IMR-90 (cell line): ENCODE measurements around the gene NUP210. TPM values are rescaled to one million over a fixed set of nuclear protein-coding genes. Genes with fewer than 3 reads are reported as not detected.

Source experiments
- ATAC-seq: fragments of 200-7000 bp; cut with Tn5 transposase; 2 replicates; pipeline ENCODE4 v1.9.1; 2020; ENCODE audit warnings: low read depth, mild to moderate bottlenecking, moderate library complexity
- BruUV-seq: library from RNA; stranded (reverse); fragments of 400-500 nt; replicated peaks from 2 replicates; lab custom pipeline; 2021; lab: Mats Ljungman, UMichigan
- CTCF ChIA-PET: fragments of 300-600 bp; formaldehyde crosslinking; extraction: SDS; loops from one replicate; lab custom pipeline; 2021; ENCODE audit warnings: antibody characterized with exemption; lab: Yijun Ruan, JAX
- POLR2A ChIA-PET: fragments of 300-600 bp; sonication (Branson Sonifier 250); formaldehyde crosslinking; loops from one replicate; lab custom pipeline; 2022; ENCODE audit warnings: antibody characterized with exemption; ENCODE audit not compliant: unreplicated experiment; lab: Charles Lee
- DNase-seq: peaks from one replicate; pipeline ENCODE4 v3.0.0; 2013
- H2AFZ ChIP-seq: replicated peaks from 2 replicates; pipeline ENCODE3; 2013; ENCODE audit warnings: low read length, mild to moderate bottlenecking; ENCODE audit not compliant: poor library complexity
- H2AK5ac ChIP-seq: 2 replicates; pipeline ENCODE4 v1.6.1; 2013; ENCODE audit warnings: low read depth, low read length, inconsistent platforms
- H2AK9ac ChIP-seq: replicated peaks from 2 replicates; pipeline ENCODE3; 2013; ENCODE audit warnings: mild to moderate bottlenecking, low read depth, low read length, moderate library complexity; ENCODE audit not compliant: poor library complexity
- H2BK120ac ChIP-seq: 2 replicates; pipeline ENCODE4 v1.6.1; 2013; ENCODE audit warnings: low read depth, low read length, inconsistent platforms
- H2BK15ac ChIP-seq: 3 replicates; pipeline ENCODE4 v1.6.1; 2013; ENCODE audit warnings: low read depth, low read length, inconsistent platforms
- H2BK20ac ChIP-seq: 2 replicates; pipeline ENCODE4 v1.6.1; 2013; ENCODE audit warnings: low read depth, mild to moderate bottlenecking, inconsistent platforms, low read length, moderate library complexity
- H2BK5ac ChIP-seq: 2 replicates; pipeline ENCODE4 v1.6.1; 2013; ENCODE audit warnings: mild to moderate bottlenecking, low read depth, low read length, inconsistent platforms; ENCODE audit not compliant: poor library complexity, severe bottlenecking
- H3K14ac ChIP-seq: replicated peaks from 2 replicates; pipeline ENCODE4 v1.6.1; 2013; ENCODE audit warnings: low read depth, low read length, inconsistent platforms
- H3K18ac ChIP-seq: 2 replicates; pipeline ENCODE4 v1.6.1; 2013; ENCODE audit warnings: low read depth, low read length, control low read depth
- H3K23ac ChIP-seq: 2 replicates; pipeline ENCODE4 v1.6.1; 2013; ENCODE audit warnings: low read depth, low read length, inconsistent platforms
- H3K27ac ChIP-seq: 2 replicates; pipeline ENCODE4 v1.5.1; 2013; ENCODE audit warnings: mild to moderate bottlenecking, control low read depth, low read length; ENCODE audit not compliant: insufficient read depth
- H3K27me3 ChIP-seq: 2 replicates; pipeline ENCODE4 v1.6.1; 2013; ENCODE audit warnings: low read length; ENCODE audit not compliant: control insufficient read depth, insufficient read depth
- H3K36me3 ChIP-seq: 2 replicates; pipeline ENCODE4 v1.6.1; 2013; ENCODE audit warnings: low read length, mixed read lengths; ENCODE audit not compliant: control insufficient read depth, insufficient read depth
- H3K4ac ChIP-seq: 2 replicates; pipeline ENCODE4 v1.6.1; 2013; ENCODE audit warnings: low read depth, low read length, inconsistent platforms
- H3K4me1 ChIP-seq: 2 replicates; pipeline ENCODE4 v1.6.1; 2013; ENCODE audit warnings: low read length, mixed read lengths; ENCODE audit not compliant: control insufficient read depth, insufficient read depth
- H3K4me2 ChIP-seq: 2 replicates; pipeline ENCODE4 v1.6.1; 2013; ENCODE audit warnings: low read depth, mild to moderate bottlenecking, control low read depth, low read length, moderate library complexity
- H3K4me3 ChIP-seq: 2 replicates; pipeline ENCODE4 v1.5.1; 2013; ENCODE audit warnings: low read depth, mild to moderate bottlenecking, control low read depth, low read length, moderate library complexity; ENCODE audit not compliant: insufficient read depth
- H3K56ac ChIP-seq: 2 replicates; pipeline ENCODE4 v1.6.1; 2013; ENCODE audit warnings: low read length, inconsistent platforms; ENCODE audit not compliant: insufficient read depth; ENCODE audit errors: extremely low read depth
- H3K79me1 ChIP-seq, 2 experiments: 2 replicates each; pipeline ENCODE4 v1.6.1; 2013; ENCODE audit warnings: low read length in 2 of 2, inconsistent platforms in 1 of 2, low read depth in 1 of 2
- H3K9ac ChIP-seq: 2 replicates; pipeline ENCODE4 v1.6.1; 2013; ENCODE audit warnings: low read depth, low read length, control low read depth
- H3K9me1 ChIP-seq: 2 replicates; pipeline ENCODE4 v1.6.1; 2013; ENCODE audit warnings: low read length, inconsistent platforms; ENCODE audit not compliant: insufficient read depth
- H3K9me3 ChIP-seq: 2 replicates; pipeline ENCODE4 v1.6.1; 2013; ENCODE audit warnings: low read length; ENCODE audit not compliant: control insufficient read depth, insufficient read depth
- H4K20me1 ChIP-seq: 2 replicates; pipeline ENCODE4 v1.6.1; 2013; ENCODE audit warnings: low read length, inconsistent platforms; ENCODE audit not compliant: insufficient read depth
- H4K5ac ChIP-seq: 2 replicates; pipeline ENCODE4 v1.6.1; 2013; ENCODE audit warnings: mild to moderate bottlenecking, low read depth, low read length, control low read depth
- H4K8ac ChIP-seq, 2 experiments: 2 replicates each; pipeline ENCODE4 v1.6.1; 2013; ENCODE audit warnings: low read depth in 2 of 2, low read length in 2 of 2, control low read depth in 1 of 2, inconsistent platforms in 1 of 2
- H4K91ac ChIP-seq: 2 replicates; pipeline ENCODE4 v1.6.1; 2013; ENCODE audit warnings: low read depth, low read length, inconsistent platforms; ENCODE audit not compliant: insufficient read depth
- BHLHE40 ChIP-seq: fragments of 150-350 bp; IDR thresholded peaks from 2 replicates; pipeline ENCODE4 v1.6.1; 2016; ENCODE audit warnings: mild to moderate bottlenecking, low read depth, low read length
- CEBPB ChIP-seq: IDR thresholded peaks from 2 replicates; pipeline ENCODE4 v1.6.1; 2012; ENCODE audit warnings: low read depth, low read length, improper control_type of control experiment
- CHD1 ChIP-seq: IDR thresholded peaks from 2 replicates; pipeline ENCODE4 v1.6.1; 2012; ENCODE audit warnings: low read depth, low read length, improper control_type of control experiment
- CTCF ChIP-seq: conservative IDR thresholded peaks from 2 replicates; pipeline ENCODE4 v1.5.1; 2012; ENCODE audit warnings: mild to moderate bottlenecking, low read depth, low read length, improper control_type of control experiment
- ELK1 ChIP-seq: fragments of 150-350 bp; IDR thresholded peaks from 2 replicates; pipeline ENCODE4 v1.6.1; 2016; ENCODE audit warnings: low read depth, mild to moderate bottlenecking, low read length, moderate library complexity, borderline replicate concordance
- FOS ChIP-seq: fragments of 150-350 bp; IDR thresholded peaks from 2 replicates; pipeline ENCODE4 v1.6.1; 2016; ENCODE audit warnings: low read depth, low read length
- MAFK ChIP-seq: IDR thresholded peaks from 2 replicates; pipeline ENCODE4 v1.6.1; 2012; ENCODE audit warnings: low read depth, low read length, improper control_type of control experiment
- MAZ ChIP-seq: IDR thresholded peaks from 2 replicates; pipeline ENCODE4 v1.6.1; 2012; ENCODE audit warnings: low read depth, mild to moderate bottlenecking, low read length, improper control_type of control experiment, moderate library complexity, borderline replicate concordance
- MXI1 ChIP-seq: IDR thresholded peaks from 2 replicates; pipeline ENCODE4 v1.6.1; 2012; ENCODE audit warnings: low read depth, mild to moderate bottlenecking, low read length, moderate library complexity, borderline replicate concordance
- NFE2L2 ChIP-seq: fragments of 150-350 bp; IDR thresholded peaks from 2 replicates; pipeline ENCODE4 v1.6.1; 2016; ENCODE audit warnings: low read depth, mild to moderate bottlenecking, low read length
- POLR2A ChIP-seq: IDR thresholded peaks from 2 replicates; pipeline ENCODE4 v1.6.1; 2012; ENCODE audit warnings: mild to moderate bottlenecking, low read depth, low read length
- RAD21 ChIP-seq: IDR thresholded peaks from 2 replicates; pipeline ENCODE4 v1.6.1; 2012; ENCODE audit warnings: low read length, improper control_type of control experiment
- RCOR1 ChIP-seq: IDR thresholded peaks from 2 replicates; pipeline ENCODE4 v1.6.1; 2012; ENCODE audit warnings: mild to moderate bottlenecking, low read length, improper control_type of control experiment; ENCODE audit not compliant: insufficient replicate concordance
- RFX5 ChIP-seq: IDR thresholded peaks from 2 replicates; pipeline ENCODE4 v1.8.0; 2012; ENCODE audit warnings: low read depth, mild to moderate bottlenecking, low read length, moderate library complexity
- SMC3 ChIP-seq: fragments of 150-350 bp; IDR thresholded peaks from 2 replicates; pipeline ENCODE4 v1.6.1; 2016; ENCODE audit warnings: low read depth, mild to moderate bottlenecking, antibody characterized with exemption, low read length, moderate library complexity
- USF2 ChIP-seq: fragments of 150-350 bp; IDR thresholded peaks from 2 replicates; pipeline ENCODE4 v1.6.1; 2017; ENCODE audit warnings: mild to moderate bottlenecking, antibody characterized with exemption, low read length, low read depth
- WGBS, 2 experiments: methylation state at CpG; one replicate each; pipeline versions ENCODE4 v1.1.5 to v1.1.7; 2013; ENCODE audit warnings: missing lambda C conversion rate in 2 of 2; ENCODE audit not compliant: insufficient read length in 1 of 2; ENCODE audit errors: extremely low coverage in 2 of 2; 5-methylcytosine and 5-hydroxymethylcytosine counted together
- dilution Hi-C: fragments of 300-500 bp; cut with HindIII; formaldehyde crosslinking; loops from one replicate; pipeline ENCODE4 v1.14.3; 2018; ENCODE audit warnings: low sequenced_read_pairs; ENCODE audit not compliant: unreplicated experiment
- in situ Hi-C: fragments of 300-500 bp; cut with MboI; formaldehyde crosslinking; loops from 3 replicates; pipeline ENCODE4 v1.14.3; 2019; ENCODE audit warnings: low sequenced_read_pairs, inconsistent platforms, mixed read lengths
- intact Hi-C: fragments of 100-400 bp; cut with micrococcal nuclease; formaldehyde crosslinking; loops from 2 replicates; pipeline ENCODE4 v1.10.0; 2022
- polyA plus RNA-seq, 3 experiments: library from polyadenylated mRNA; depleted of rRNA; stranded (reverse); fragments of >200 nt; gene quantifications; 2 replicates each; pipeline ENCODE4 v1.2.3, GENCODE V29; 2012; ENCODE audit warnings: low replicate concordance in 1 of 3
- total RNA-seq: library from RNA; depleted of rRNA; stranded (reverse); fragments of >200 nt; gene quantifications from 2 replicates; pipeline ENCODE4 v1.2.3, GENCODE V29; 2012

NUP210 gene
- total and polyA plus RNA-seq, 2 of the 4 experiments (the other 2 are of a cell fraction) = under 0.01 to 0.03 TPM

GRCh38 chr3:13399603-13400002 lies 20.5 kb downstream of the NUP210 start:
- in situ Hi-C loops (no loop called here), intact Hi-C loops (no loop called here), dilution Hi-C loops (no loop called here)
- H3K27ac ChIP-seq = no peak overlapping the region
- WGBS, 2 experiments = 67% methylated on average over 2 of the region's 12 CpGs; no CpG with 5 or more reads in 1 of the 2 experiments
- H2BK15ac ChIP-seq = no peak overlapping the region
- H3K4me3 ChIP-seq = no peak overlapping the region
- ChIA-PET CTCF (no interaction called here), POLR2A (no interaction called here)
- H3K79me1 ChIP-seq = no peaks in the 10 kb centered on the region
- TF ChIP-seq POLR2A = no peak
- TF ChIP-seq USF2 = no peak
- no peak for TF ChIP-seq NFE2L2
- no peak for TF ChIP-seq BHLHE40
- TF ChIP-seq RAD21 = no peak
- TF ChIP-seq SMC3 = no peak
- no peak for TF ChIP-seq ELK1
- no peak for TF ChIP-seq CHD1
- TF ChIP-seq CEBPB = no peak
- no peak for TF ChIP-seq MAZ
- no peak for TF ChIP-seq RCOR1
- no peak for TF ChIP-seq FOS
- TF ChIP-seq MXI1 = no peak
- TF ChIP-seq MAFK = no peak
- no peak for TF ChIP-seq CTCF
- TF ChIP-seq RFX5 = no peak
- H3K9me1 ChIP-seq = no peaks in the 10 kb centered on the region
- H3K27me3 ChIP-seq = peaks cover 3% of the 10 kb centered on the region
- no peak overlapping the region for H2BK5ac ChIP-seq
- H2BK120ac ChIP-seq = no peak overlapping the region
- no peak overlapping the region for H4K5ac ChIP-seq
- ATAC-seq (no peak), DNase-seq (no peak)
- H2AK5ac ChIP-seq = no peak overlapping the region
- H3K4ac ChIP-seq = no peak overlapping the region
- BruUV-seq = no TSS peak
- H3K14ac ChIP-seq = no peak overlapping the region
- H3K9me3 ChIP-seq = peaks cover 4% of the 10 kb centered on the region; the same call in 1 of the 2 replicates
- H4K91ac ChIP-seq = no peak overlapping the region
- H3K18ac ChIP-seq = no peak overlapping the region
- no peak overlapping the region for H2AFZ ChIP-seq
- H3K36me3 ChIP-seq = no peaks in the 10 kb centered on the region
- H3K56ac ChIP-seq = no peak overlapping the region
- no peak overlapping the region for H3K9ac ChIP-seq
- no peak overlapping the region for H2AK9ac ChIP-seq
- H2BK20ac ChIP-seq = no peak overlapping the region
- H4K20me1 ChIP-seq = no peaks in the 10 kb centered on the region
- H4K8ac ChIP-seq = no peak overlapping the region
- H3K4me1 ChIP-seq = no peaks in the 10 kb centered on the region
- H3K4me2 ChIP-seq = no peak overlapping the region
- H3K23ac ChIP-seq = no peak overlapping the region
